EL (cell line): ENCODE measurements around the gene PNLIPRP2.
A peak's percentile ranks its signal among the peaks of the same experiment; 100 is the strongest.

ENCODE experiments used
- DNase-seq: peaks from one replicate; pipeline ENCODE4 v3.0.0-alpha.2; 2016

The PNLIPRP2 gene

GRCh38 chr10:116613471-116613870 lies 7.3 kb upstream of the PNLIPRP2 start:
- no peak for DNase-seq

- DNase-seq = no peak
Measured at GRCh38 chr10:116614796-116615195, 6.0 kb upstream of the PNLIPRP2 start.

GRCh38 chr10:116615199-116615776 lies 5.5 kb upstream of the PNLIPRP2 start:
- DNase-seq = no peak

- no peak for DNase-seq
Measured at GRCh38 chr10:116621476-116621875, 723 bp downstream of the PNLIPRP2 start.

GRCh38 chr10:116621934-116622655 lies 1.3 kb downstream of the PNLIPRP2 start:
- no peak for DNase-seq

DNA sequence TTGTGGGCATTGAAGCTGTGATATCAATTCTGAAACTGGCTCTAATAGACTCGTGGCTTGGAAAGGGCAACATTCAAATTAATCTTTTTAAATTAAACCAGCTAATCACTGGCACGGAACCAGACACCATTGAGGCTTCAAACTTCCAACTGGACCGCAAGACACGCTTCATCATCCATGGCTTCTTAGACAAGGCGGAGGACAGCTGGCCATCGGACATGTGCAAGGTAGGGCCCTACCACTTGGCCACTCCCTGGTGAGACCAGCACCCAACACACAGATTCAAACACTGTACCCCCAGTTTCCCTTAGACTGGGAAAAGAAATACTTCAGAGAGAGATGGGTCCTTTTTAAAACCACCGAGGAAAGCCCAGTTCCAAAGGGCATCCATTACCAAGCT lies 5.1 kb downstream of the PNLIPRP2 start:
- no peak for DNase-seq

DNA sequence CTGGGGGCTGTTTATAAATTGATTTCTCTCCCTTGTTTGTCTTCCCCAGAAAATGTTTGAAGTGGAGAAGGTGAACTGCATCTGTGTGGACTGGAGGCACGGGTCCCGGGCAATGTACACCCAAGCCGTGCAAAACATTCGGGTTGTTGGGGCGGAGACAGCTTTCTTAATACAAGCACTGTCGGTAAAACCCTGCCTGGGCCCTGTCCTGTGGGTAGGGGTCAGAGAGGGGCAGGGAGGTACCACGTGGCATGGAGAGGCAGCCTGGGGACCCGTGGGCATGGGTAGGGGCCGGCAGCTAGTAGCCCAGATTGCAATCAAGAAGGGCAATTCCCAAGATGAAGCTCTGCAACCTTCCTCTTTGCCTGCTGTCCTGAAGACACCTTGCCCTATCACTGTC lies 6.1 kb downstream of the PNLIPRP2 start:
- no peak for DNase-seq

- peak; percentile 5 for DNase-seq
Measured at GRCh38 chr10:116627386-116627933, 6.7 kb downstream of the PNLIPRP2 start.

GRCh38 chr10:116629340-116629739 lies 8.6 kb downstream of the PNLIPRP2 start:
- DNase-seq = no peak

DNA sequence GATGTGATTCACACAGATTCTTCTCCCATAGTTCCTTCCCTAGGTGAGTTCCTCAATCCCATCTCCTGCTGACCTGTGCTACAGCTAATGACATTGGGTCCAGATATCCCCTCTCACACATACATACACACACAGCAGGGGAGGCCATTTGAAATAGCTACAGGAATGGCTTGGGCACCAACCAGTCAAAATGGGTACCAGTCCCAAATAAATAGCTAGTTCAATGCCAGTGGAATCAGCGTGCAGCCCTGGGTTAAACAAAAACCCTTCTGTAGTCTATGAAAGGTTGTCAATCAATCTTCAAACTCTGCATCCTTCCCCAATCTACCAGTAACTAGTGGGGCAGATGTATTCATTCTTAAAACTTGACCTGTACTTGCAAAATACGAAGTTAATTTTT lies 9.3 kb downstream of the PNLIPRP2 start:
- no peak for DNase-seq

DNA sequence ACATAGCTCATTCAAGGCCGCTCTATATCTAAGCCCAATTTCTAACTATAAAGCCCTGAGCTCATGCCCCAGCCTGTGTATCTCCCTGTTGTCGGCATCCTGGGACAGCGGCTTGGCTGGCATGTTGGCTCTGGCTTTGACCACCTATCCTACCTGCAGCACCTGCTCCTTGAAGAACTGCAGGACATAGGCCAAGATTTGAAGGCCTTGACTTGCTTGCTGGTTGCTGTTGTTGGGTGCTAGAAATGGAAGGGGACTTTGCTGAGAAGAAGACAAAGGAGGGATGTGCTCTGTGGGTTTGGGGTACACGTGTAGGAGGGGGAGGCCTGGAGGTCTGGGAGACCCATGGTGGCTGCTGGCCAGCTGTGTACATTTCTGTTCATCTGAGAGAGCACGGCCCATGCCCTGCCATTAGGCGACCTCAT lies 11.1 kb downstream of the PNLIPRP2 start:
- DNase-seq = no peak

GRCh38 chr10:116632596-116633215 lies 12.0 kb downstream of the PNLIPRP2 start:
- no peak for DNase-seq

- no peak for DNase-seq
Measured at GRCh38 chr10:116633216-116633600, 12.5 kb downstream of the PNLIPRP2 start.

- no peak for DNase-seq
Measured at GRCh38 chr10:116634126-116634975, 13.6 kb downstream of the PNLIPRP2 start.

- no peak for DNase-seq
Measured at GRCh38 chr10:116636385-116636784, 15.6 kb downstream of the PNLIPRP2 start.

DNA sequence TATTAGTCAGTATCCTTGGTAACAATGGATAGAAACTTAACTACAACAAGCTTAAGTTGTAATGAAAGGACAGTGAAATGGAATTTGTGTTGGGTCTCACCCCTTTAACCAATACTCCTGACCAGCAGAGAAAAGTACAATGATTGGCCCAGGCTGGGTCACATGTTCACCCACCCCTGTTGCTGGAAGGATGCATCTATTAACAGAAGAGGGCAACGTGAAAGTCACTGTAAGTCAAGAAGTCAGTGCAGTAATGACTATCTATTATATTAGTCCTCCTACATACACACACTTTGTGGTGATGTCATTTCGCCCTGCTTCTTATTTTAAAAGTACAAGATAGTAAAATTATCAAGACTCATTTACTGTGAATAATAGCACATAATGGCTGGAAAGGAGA lies 16.2 kb downstream of the PNLIPRP2 start:
- no peak for DNase-seq

DNA sequence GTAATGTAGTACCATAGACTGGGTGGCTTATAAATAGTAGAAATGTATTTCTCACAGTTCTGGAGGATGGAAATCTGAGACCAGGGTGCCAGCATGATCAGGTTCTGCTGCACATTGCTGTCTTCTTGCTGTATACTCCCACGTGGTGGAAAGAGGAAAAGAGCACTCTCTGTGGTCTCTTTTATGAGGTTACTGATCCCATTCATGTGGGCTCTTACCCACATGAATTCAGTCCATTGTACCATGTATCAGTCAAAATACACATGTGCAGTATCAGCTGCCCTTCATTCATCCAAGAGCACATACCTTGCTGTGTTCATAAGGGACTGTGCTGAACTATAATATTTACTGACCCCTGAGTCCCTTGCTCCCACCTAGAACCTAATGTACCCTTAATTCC lies 17.1 kb downstream of the PNLIPRP2 start:
- DNase-seq = no peak

GRCh38 chr10:116646502-116646901 lies 25.7 kb downstream of the PNLIPRP2 start:
- DNase-seq = no peak

- no peak for DNase-seq
Measured at GRCh38 chr10:116648903-116649302, 28.1 kb downstream of the PNLIPRP2 start.

GRCh38 chr10:116653885-116654284 lies 33.1 kb downstream of the PNLIPRP2 start:
- no peak for DNase-seq

GRCh38 chr10:116654816-116655215 lies 34.1 kb downstream of the PNLIPRP2 start:
- no peak for DNase-seq

- DNase-seq = no peak
Measured at GRCh38 chr10:116655568-116655967, 34.8 kb downstream of the PNLIPRP2 start.

DNA sequence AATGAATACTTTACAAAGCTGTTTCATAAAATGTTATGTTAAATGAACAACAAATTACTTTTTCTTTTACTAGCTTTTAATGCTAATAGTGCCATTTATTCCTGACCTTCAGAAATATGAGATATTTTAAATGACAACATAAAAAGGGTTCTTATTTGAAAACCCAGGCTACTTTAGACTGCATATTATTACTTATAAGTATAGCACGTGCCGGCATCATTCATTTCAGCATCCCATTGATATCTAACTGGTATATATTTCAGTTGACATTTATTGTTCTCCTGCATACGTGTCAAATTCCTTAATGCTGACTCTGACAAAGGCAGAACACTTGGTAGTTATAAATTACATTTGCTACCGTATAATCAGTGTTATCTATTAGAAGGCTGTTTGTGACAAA lies 35.3 kb downstream of the PNLIPRP2 start:
- no peak for DNase-seq
